ENCODE measurements around the gene NLRP4.

The NLRP4 gene, protein sequence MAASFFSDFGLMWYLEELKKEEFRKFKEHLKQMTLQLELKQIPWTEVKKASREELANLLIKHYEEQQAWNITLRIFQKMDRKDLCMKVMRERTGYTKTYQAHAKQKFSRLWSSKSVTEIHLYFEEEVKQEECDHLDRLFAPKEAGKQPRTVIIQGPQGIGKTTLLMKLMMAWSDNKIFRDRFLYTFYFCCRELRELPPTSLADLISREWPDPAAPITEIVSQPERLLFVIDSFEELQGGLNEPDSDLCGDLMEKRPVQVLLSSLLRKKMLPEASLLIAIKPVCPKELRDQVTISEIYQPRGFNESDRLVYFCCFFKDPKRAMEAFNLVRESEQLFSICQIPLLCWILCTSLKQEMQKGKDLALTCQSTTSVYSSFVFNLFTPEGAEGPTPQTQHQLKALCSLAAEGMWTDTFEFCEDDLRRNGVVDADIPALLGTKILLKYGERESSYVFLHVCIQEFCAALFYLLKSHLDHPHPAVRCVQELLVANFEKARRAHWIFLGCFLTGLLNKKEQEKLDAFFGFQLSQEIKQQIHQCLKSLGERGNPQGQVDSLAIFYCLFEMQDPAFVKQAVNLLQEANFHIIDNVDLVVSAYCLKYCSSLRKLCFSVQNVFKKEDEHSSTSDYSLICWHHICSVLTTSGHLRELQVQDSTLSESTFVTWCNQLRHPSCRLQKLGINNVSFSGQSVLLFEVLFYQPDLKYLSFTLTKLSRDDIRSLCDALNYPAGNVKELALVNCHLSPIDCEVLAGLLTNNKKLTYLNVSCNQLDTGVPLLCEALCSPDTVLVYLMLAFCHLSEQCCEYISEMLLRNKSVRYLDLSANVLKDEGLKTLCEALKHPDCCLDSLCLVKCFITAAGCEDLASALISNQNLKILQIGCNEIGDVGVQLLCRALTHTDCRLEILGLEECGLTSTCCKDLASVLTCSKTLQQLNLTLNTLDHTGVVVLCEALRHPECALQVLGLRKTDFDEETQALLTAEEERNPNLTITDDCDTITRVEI

DNA sequence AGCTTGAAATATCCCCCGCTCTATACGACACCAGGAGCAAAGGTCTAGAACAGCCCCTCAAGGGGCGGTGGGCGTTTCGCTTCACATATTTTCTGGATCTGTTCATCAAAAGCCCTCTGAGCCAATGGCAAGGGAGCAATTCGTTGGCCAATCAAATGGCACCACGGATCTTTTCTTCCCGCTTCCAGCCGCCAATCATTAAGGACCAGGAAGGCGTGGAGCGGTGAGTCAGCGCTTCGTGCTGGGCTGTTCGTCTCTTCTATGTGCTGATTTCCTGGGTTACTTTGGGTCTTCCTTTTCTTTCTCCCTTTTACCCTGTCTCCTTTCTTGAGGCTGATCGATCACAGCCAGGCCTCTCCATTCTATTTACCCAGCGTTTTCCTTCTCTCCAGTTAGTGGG, at the start of gene NLRP4:
TSS of gene NLRP4 (plus strand) at position 201 of the 400 bp plus-strand sequence. CDS start 15,541 bp downstream, outside the sequence.
- DNase-seq = no peak

DNA sequence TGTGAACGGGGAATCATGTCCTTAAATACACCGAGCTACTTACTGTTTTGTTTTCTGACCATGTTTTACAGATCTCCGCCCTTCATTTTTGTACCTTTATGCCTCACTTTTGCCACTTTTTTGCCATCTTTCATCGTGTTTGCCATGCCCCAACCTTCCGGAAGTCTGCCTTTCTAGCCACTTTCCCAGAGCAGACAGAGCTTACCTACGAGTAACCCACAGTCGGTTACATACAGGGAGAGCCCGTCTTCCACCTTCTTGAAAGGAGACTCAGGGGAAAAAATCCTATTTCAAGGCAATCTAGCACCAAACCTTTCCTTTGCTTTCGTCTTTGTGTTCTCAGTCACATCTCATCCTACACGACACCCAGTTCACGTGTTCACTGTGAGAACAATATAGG, 41.3 kb upstream of the NLRP4 start:
- no peak for DNase-seq

DNA sequence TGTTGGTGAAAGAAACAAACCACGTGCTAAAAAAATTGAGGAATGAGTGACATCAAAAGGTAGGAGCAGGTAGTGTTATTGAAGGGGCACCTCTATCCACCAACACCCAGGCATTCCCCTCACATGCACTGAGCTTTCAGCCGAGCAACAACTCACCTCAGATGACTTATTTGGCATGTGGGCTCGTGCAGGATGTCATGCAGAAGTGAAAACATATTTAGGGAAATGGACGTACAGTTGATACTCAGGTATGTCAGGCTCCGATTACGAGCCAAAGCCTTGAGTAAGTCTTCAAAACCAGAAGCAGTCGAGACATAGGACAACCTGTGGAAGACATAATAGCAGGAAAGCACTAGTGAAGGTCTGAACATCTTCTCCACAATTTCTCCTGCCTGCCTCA, 34.9 kb upstream of the NLRP4 start:
- DNase-seq = no peak

DNA sequence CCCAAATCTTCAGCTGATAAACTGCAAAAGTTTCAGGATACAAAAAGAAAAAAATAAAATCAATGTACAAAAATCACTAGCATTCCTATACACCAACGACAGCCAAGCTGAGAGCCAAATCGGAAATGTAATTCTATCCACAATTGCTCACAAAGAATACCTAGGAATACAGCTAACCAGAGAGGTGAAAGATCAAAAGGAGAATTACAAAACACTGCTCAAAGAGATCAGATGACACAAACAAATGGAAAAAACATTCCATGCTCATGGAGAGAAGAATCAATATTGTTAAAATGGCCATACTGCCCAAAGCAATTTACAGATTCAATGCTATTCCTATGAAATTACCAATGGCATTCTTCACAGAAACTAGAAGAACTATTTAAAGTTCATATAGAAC, 34.1 kb upstream of the NLRP4 start:
- no peak for DNase-seq

DNA sequence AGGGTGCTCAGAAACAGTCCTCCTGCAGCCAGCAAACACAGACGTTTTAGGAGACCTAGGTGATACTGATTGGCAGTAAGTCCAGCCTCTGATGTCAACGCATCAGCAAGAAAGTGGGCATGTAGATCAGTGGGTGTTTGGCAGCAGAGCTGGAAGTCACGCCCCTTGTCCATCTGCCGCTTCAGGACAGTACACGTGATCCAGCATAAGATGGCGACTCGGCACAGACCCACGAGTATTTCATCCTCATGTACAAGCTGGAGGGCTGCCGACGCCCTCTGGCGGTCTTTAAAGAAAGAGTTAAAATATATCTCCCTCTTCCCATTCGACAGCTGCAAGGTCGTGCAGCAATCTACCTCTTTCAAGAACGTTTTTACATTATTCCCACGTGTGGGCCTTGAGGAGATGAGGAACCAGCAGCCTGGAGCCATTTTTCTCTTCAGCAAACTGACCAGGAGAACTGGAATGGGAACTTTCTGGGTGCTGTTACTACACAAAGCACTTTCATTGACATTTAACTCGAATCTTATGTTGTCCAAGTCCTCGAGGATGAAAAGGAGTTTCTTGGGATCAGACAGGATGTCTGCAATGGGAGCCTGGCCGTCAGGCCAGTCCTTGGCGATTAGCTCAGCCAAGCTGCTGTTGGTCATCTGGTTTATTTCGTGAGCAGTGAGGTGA, 26.8 kb upstream of the NLRP4 start:
- peak in 3 of 6 experiments; percentile 2 to 10 (median 7) for DNase-seq

DNA sequence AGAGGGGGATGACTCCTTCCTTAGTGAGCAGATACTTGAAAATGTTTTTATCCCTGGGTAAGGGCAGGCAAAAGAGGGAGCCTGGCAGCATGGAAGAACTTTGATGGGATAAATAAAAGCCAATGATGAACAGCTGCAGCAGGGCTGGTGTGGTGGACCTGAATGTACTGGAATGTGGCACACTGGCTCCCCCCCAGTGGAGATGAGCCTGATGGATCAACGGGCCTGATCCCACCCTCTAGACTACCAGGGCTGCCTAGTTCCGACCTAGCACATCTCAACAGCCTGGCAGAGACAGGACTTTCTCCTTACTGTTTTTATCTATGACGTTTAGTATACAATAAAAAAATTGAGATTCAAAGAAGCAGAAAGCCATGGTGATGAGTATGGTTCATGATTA, 25.0 kb upstream of the NLRP4 start:
- no peak for DNase-seq

DNA sequence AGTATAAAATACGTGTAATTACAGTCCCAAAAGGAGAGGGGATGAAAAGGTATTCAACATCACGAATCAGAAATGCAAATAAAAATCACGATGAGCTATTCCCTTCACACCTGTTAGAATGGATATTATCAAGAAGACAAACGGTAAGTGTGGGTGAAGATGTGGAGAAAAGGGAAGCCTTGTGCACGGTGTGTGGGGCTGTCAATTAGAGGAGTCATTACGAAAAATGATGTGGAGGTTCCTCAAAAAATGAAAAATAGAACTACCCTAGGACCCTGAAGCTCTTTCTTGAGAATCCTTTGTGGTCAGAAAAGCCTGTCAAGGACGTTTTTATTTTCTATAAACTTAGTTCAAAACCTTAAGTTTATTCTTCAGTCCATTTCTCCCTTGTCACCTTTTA, 23.9 kb upstream of the NLRP4 start:
- no peak for DNase-seq

DNA sequence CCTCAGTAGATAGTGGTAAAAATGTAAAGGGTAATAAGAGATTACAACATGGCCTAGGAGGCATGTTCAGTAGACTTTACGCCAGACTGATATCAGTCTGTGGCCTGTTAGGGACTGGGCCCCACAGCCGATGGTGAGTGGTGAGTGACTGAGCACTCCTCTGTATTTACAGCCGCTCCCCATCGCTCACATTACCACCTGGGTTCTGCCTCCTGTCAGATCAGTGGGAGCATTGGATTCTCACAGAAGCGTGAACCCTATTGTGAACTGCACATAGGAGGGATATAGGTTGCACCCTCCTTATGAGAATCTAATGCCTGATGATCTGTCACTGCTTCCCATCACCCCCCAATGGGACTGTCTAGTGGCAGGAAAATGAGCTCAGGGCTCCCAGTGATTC, 22.4 kb upstream of the NLRP4 start:
- no peak for DNase-seq

DNA sequence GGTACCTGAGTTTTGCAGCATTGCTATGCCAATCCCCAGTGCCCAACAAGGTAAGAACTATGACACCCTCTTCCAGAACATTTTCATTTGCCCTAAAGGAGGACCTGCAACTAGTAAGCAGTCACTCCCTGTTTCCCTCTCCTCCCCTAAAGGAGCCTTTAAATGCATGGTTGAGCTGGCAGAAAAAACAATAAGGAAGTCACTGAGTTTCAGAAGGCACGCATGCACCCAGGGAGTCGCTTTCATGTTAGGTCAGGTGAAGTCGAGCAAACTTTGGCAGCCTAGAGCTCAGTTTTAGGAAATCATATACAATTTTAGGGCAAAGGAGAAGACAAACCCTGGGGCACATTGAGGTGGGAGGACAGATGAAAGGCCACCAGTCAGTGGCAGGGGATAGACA, 16.3 kb upstream of the NLRP4 start:
- no peak for DNase-seq

DNA sequence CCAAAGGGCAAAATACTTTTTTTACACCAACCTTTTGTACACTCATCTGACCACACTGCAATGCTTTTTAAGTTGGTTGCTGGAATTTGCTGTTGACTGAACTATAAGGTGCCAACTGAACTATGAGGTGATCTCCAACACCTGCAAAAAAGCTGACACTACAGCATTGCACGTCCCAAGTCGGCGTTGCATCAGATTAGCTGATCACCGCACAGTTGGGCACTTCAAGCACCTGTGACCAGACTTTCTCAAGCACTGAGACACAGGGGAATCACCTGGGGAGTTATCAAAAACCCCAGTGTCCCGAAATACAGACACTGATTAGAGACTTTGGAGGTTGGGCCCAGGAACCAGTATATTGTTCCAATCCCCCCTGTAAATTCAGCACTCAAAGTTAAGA, 5.7 kb upstream of the NLRP4 start:
- DNase-seq = no peak

DNA sequence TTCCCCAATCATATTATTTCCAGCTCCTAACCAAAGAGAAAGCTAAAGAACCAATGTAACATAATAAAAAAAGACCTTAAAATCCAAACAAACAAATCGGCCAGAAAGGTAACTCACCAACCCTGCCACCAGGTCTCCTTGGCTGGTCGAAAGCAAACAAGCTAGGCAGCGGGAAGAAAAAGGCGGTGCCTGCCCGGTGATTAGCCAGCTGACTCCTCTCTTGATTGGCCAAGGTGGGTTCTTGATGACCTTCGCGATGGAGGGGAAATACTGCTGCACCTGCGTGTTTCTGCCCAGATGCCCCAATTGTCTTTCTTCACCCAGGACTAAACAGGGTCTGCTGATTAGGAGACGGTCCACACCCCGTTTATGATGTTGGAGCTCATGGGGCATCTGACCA, 4.5 kb upstream of the NLRP4 start, which contains the start of gene NLRP11:
TSS of gene NLRP11 (minus strand) at position 154 of the 400 bp plus-strand sequence. CDS start 13,825 bp downstream, outside the sequence.
- DNase-seq = no peak

DNA sequence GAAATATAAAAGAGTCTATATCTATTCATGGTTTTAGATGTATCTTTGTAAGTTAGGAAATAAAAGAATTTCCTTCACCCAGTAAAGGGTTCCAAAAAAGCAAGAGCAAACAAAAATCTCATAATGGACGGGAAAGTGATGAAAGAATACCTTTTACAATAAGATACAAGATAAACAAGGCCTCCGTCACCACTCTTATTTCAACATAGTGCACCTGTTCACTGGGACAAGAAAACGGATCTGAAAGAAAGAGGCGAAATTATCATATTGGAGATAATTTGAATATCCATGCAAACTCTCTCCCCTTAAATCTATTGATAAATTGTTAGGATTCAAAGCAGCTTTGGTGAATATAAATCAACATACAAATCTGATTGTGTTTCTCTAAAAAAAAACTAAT, 3.7 kb upstream of the NLRP4 start:
- DNase-seq = no peak

DNA sequence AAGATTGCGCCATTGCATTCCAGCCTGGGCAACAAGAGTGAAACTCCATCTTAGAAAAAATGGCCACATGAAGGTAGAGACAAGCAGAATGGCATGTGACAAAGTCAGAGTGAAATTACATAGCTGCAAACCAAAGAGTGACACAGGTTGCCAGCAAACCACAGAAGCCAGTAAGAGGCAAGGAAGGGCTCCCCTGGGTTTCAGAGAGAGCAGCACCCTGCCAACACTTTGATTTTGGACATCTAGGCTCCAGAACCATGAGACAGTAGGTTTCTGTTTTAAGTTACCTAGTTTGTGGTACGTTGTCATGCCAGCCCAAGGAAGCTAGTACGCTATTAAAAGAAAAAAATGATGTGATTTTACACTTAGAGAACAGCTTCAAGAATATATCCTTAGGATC, 1.9 kb downstream of the NLRP4 start:
- no peak for DNase-seq

DNA sequence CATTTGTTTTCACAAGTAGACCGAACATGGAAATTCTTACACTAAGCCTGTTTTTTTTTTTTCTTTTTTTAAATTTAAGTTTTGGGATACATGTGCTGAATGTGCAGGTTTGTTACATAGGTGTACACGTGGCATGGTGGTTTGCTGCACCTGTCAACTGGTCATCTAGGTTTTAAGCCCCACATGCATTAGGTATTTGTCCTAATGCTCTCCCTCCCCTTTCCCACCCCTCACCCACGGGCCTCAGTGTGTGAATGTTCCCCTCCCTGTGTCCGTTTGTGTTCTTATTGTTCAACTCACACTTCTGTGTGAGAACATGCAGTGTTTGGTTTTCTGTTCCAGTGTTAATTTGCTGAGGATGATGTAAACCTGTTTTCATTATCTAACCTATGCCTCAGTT, 2.6 kb downstream of the NLRP4 start:
- no peak for DNase-seq

DNA sequence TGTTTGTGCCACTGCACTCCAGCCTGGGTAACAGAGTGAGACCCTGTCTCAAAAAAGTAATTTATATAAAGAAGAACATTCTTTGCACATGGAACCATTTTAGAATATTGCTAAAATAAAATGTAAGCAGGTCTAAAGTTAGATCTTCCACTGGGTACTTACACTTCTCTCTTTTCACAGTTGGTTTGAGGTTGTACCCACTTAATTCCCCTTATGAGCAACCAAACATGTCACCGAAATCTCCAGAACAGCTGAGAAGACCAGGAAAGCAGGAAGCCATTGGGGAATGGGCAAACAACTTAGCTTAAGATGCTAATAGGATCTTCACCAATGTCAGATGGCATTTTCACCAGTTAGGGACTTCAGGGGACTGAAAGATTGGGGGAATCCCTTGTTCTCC, 18.8 kb downstream of the NLRP4 start:
- DNase-seq = no peak

DNA sequence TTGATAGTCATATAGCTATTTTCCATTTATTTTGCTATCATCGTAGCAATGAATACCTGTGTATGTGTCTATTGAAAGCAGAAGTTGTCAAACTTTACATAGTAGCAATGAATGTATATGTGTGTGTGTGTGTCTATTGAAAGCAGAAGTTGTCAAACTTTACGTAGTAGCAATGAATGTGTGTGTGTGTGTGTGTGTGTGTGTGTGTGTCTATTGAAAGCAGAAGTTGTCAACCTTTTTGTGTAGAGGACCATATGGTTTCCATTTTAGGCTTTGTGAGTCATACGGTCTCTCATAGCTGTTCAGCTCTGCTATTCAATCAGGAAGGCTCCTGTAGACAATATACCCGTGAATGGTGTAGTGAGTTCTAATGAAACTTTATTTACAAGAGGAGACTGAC, 20.8 kb downstream of the NLRP4 start:
- no peak for DNase-seq

DNA sequence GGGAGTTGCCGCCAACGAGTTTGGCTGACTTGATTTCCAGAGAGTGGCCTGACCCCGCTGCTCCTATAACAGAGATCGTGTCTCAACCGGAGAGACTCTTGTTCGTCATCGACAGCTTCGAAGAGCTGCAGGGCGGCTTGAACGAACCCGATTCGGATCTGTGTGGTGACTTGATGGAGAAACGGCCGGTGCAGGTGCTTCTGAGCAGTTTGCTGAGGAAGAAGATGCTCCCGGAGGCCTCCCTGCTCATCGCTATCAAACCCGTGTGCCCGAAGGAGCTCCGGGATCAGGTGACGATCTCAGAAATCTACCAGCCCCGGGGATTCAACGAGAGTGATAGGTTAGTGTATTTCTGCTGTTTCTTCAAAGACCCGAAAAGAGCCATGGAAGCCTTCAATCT, 21.6 kb downstream of the NLRP4 start:
- DNase-seq = no peak

DNA sequence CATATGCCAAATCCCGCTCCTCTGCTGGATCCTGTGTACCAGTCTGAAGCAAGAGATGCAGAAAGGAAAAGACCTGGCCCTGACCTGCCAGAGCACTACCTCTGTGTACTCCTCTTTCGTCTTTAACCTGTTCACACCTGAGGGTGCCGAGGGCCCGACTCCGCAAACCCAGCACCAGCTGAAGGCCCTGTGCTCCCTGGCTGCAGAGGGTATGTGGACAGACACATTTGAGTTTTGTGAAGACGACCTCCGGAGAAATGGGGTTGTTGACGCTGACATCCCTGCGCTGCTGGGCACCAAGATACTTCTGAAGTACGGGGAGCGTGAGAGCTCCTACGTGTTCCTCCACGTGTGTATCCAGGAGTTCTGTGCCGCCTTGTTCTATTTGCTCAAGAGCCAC, 22.1 kb downstream of the NLRP4 start:
- DNase-seq = no peak

DNA sequence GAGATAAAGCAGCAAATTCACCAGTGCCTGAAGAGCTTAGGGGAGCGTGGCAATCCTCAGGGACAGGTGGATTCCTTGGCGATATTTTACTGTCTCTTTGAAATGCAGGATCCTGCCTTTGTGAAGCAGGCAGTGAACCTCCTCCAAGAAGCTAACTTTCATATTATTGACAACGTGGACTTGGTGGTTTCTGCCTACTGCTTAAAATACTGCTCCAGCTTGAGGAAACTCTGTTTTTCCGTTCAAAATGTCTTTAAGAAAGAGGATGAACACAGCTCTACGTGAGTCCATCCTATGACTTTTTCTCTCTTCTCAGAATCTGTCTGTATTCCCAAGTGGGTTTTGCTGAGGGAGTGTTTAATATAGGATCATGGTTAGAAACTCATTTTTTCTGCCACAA, 22.6 kb downstream of the NLRP4 start:
- no peak for DNase-seq

DNA sequence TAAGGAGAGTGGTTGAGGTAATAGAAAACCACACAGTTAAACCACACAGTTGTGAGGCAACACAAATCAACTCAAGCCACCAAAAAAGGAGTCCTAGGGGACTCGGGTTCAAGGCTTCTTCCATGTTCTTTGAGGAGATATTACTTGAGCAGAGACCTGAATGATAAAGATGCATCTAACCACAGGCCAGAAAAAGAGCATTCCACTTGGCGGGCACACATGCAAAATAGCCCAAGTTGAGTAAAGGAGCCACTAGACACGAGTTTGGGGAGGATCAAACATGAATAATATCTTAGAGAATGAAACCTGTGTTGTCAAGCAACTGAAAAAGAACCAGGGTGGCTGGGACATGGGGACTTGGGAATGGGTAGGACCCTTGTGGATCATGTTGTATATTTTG, 30.2 kb downstream of the NLRP4 start:
- DNase-seq = no peak

DNA sequence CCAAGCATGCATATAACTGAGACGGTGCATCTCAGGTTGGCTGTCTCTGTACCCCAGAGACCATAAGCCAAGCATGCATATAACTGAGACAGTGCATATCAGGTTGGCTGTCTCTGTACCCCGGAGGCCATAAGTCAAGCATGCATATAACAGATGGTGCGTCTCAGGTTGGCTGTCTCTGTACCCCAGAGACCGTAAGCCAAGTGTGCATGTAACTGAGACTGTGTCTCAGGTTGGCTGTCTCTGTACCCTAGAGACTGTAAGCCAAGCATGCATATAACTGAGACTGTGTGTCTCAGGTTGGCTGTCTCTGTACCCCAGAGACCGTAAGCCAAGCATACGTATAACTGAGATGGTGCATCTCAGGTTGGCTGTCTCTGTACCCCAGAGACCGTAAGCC, 30.8 kb downstream of the NLRP4 start:
- DNase-seq = no peak

DNA sequence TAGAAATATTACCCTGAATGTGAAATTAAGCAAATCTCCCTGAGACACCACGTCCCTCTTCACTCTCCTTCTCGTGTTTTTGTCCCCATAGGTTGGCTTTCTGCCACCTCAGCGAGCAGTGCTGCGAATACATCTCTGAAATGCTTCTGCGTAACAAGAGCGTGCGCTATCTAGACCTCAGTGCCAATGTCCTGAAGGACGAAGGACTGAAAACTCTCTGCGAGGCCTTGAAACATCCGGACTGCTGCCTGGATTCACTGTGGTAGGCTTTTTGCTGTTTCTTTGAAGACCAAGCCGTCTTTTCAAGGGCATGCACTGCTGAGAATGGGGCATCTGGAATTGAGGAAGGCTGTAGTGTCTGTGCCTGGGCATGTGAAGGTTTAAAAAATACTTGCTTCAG, 34.4 kb downstream of the NLRP4 start:
- no peak for DNase-seq

DNA sequence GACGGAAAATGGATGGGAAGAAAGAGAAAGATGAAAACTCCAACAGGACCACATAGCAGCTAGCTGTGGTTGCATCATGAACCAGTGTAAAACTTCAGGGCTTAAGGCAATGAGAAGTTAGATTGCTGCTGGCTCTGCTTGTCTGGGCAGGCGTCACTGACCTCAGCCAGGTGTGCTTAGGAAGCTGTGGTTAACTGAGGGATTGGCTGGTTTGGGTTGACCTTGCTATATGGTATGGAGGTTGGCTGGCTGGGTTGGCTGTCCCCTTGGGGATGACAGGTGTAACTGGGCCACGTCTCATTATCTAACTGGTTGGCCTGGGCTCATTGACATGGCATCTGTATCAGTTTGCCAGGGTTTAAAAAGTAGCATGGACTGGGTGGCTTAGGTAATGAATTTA, 40.9 kb downstream of the NLRP4 start:
- DNase-seq = no peak

All from stimulated activated naive CD4-positive, alpha-beta T cell (primary cell).